ENCODE measurements around the gene TPSD1.
"Not testable (repeated sequence)": the region's sequence is repeated elsewhere in the genome, so short reads cannot be mapped to it uniquely, and the experiment has no call there.

DNA sequence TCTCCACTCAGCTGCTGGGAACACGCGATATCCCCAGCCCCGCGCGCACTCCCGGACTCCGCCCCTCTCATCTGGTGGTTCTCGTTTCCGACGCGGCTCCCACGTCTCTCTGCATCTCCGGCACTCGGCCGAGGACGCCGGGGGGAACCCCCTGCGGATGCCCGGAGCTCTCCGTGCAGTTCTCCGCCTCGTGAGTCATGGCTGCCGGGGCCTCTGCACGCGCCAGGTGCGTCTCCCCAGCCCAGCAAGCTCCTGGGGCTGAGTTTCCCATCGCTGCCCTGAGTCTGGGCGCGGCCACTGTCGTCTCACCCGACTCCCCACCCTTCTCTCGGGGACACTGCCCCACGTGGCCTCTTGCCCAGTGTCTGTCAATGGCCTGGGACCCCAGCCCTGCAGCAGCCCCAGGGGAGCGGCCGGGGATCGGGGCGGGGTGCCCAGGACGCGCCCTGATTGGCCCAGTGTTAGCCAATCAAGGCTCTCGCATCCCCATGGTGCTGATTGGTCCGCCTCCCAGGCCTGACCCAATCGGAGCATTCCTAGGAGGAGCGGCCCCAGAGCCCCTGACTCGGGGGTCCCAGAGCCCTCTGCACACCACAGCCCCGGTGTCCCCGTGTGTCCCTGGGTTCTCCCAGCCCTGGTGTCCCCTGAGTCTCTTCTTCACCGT, 2.0 kb upstream of the TPSD1 start:
- not testable (repeated sequence) for TF ChIP-seq SMAD4 (CRISPR knock-in tag; IDR thresholded peaks at IDR 0.05); CREM (CRISPR knock-in tag; IDR thresholded peaks at IDR 0.05); CTCF (IDR thresholded peaks at IDR 0.05); CREB1 (CRISPR knock-in tag; IDR thresholded peaks at IDR 0.05); ZBTB43 (CRISPR knock-in tag; IDR thresholded peaks at IDR 0.05); SP1 (CRISPR knock-in tag; conservative IDR thresholded peaks at IDR 0.05); SMAD3 (CRISPR knock-in tag; IDR thresholded peaks at IDR 0.05; ENCODE audit: borderline replicate concordance); GABPB1 (CRISPR knock-in tag; IDR thresholded peaks at IDR 0.05)
- TF ChIP-seq, protein P1, sequence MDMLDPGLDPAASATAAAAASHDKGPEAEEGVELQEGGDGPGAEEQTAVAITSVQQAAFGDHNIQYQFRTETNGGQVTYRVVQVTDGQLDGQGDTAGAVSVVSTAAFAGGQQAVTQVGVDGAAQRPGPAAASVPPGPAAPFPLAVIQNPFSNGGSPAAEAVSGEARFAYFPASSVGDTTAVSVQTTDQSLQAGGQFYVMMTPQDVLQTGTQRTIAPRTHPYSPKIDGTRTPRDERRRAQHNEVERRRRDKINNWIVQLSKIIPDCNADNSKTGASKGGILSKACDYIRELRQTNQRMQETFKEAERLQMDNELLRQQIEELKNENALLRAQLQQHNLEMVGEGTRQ (CRISPR knock-in tag; IDR thresholded peaks at IDR 0.05), result not testable (repeated sequence)

All from WTC11 (cell line).